ENCODE data around the gene TRPM6.
A peak's percentile ranks its signal among the peaks of the same experiment; 100 is the strongest.
"Not testable (repeated sequence)": the region's sequence is repeated elsewhere in the genome, so short reads cannot be mapped to it uniquely, and the experiment has no call there.

Gene TRPM6

GRCh38 chr9:74887041-74887980, at the start of gene TRPM6:
TSS of gene TRPM6 (minus strand) at chr9:74887921. CDS start at chr9:74887856, 65 bp downstream.
- DNase-seq, result peak; percentile 4

- DNase-seq, result no peak
These were observed 47.3 kb upstream of the TRPM6 start for GRCh38 chr9:74935008-74935407.

GRCh38 chr9:74921737-74922136, 34.0 kb upstream of the TRPM6 start:
- DNase-seq, result no peak

GRCh38 chr9:74920944-74921626, 33.4 kb upstream of the TRPM6 start:
- no peak for DNase-seq

GRCh38 chr9:74910036-74910435, 22.3 kb upstream of the TRPM6 start:
- DNase-seq, result no peak

GRCh38 chr9:74908665-74909064, 20.9 kb upstream of the TRPM6 start:
- DNase-seq, result no peak

GRCh38 chr9:74907085-74907484, 19.4 kb upstream of the TRPM6 start:
- DNase-seq, result no peak

- DNase-seq, result no peak
These were observed 13.3 kb upstream of the TRPM6 start for GRCh38 chr9:74901001-74901400.

GRCh38 chr9:74888449-74888848, 728 bp upstream of the TRPM6 start:
- not testable (repeated sequence) for DNase-seq

GRCh38 chr9:74887981-74888370, 255 bp upstream of the TRPM6 start:
- no peak for DNase-seq

GRCh38 chr9:74876382-74876949, 11.3 kb downstream of the TRPM6 start:
- DNase-seq, result no peak

- DNase-seq, result no peak
These were observed 12.1 kb downstream of the TRPM6 start for GRCh38 chr9:74875656-74876055.

GRCh38 chr9:74874220-74874619, 13.5 kb downstream of the TRPM6 start:
- no peak for DNase-seq

- DNase-seq, result no peak
These were observed 15.0 kb downstream of the TRPM6 start for GRCh38 chr9:74872619-74873233.

GRCh38 chr9:74867483-74867882, 20.2 kb downstream of the TRPM6 start:
- DNase-seq, result no peak

- no peak for DNase-seq
These were observed 22.5 kb downstream of the TRPM6 start for GRCh38 chr9:74865177-74865576.

- no peak for DNase-seq
These were observed 25.8 kb downstream of the TRPM6 start for GRCh38 chr9:74861773-74862474.

- DNase-seq, result no peak
These were observed 26.6 kb downstream of the TRPM6 start for GRCh38 chr9:74861071-74861470.

- not testable (repeated sequence) for DNase-seq
These were observed 27.5 kb downstream of the TRPM6 start for GRCh38 chr9:74860247-74860646.

GRCh38 chr9:74859786-74860185, 27.9 kb downstream of the TRPM6 start:
- no peak for DNase-seq

- DNase-seq, result no peak
These were observed 28.8 kb downstream of the TRPM6 start for GRCh38 chr9:74858751-74859414.

- DNase-seq, result no peak
These were observed 30.7 kb downstream of the TRPM6 start for GRCh38 chr9:74856989-74857388.

All from activated effector memory CD4-positive, alpha-beta T cell treated with Interleukin-2 at 50 U/mL for 16 hours (primary cell).